ENCODE measurements around the gene PTPRCAP.

Gene PTPRCAP

GRCh38 chr11:67450796-67451657 lies 13.5 kb upstream of the PTPRCAP start:
- H3K9me3 ChIP-seq (ENCODE audit: control extremely low read depth in 1 of 5, control insufficient read depth in 4 of 5, insufficient read depth in 2 of 5, low read depth in 1 of 5, low read length in 4 of 5), result no peaks in the 10 kb centered on the region
- 92% methylated on average over 17 of the region's 25 CpGs for WGBS (ENCODE audit: insufficient coverage)
- no peak overlapping the region for H3K27ac ChIP-seq (ENCODE audit: insufficient read depth in 1 of 2, low read depth in 1 of 2, low read length in 2 of 2, poor library complexity in 1 of 2, severe bottlenecking in 2 of 2)
- H3K27me3 ChIP-seq (replicated peaks in 2 of 5; ENCODE audit: control insufficient read depth in 4 of 5, insufficient read depth in 5 of 5, low read length in 4 of 5), result no peaks in the 10 kb centered on the region
- POLR2A ChIA-PET, result interaction anchor here (0.6 kb wide), 1 partner anchor 30 kb away, joined by 3 read pairs; no protein-coding TSS in a partner anchor
- H3K36me3 ChIP-seq (ENCODE audit: control insufficient read depth in 4 of 4, insufficient read depth in 4 of 4, low read length in 3 of 4), result no peaks in the 10 kb centered on the region
- H3K4me1 ChIP-seq (ENCODE audit: control extremely low read depth in 1 of 4, control insufficient read depth in 4 of 4, insufficient read depth in 4 of 4, low read length in 3 of 4), result peaks cover 0 to 23% (median 18%) of the 10 kb centered on the region in 4 experiments
- DNase-seq, result no peak
- CTCF ChIA-PET, result interaction anchor here (1.7 to 2.5 kb wide), 3 partner anchors 10 to 63 kb away, joined by 4 to 8 read pairs (median 7); partner anchors contain the start of gene PPP1CA
- no peak overlapping the region for H3K4me3 ChIP-seq (ENCODE audit: control insufficient read depth in 1 of 7, extremely low read depth in 1 of 7, insufficient read depth in 4 of 7, low read depth in 2 of 7, low read length in 6 of 7)

GRCh38 chr11:67449116-67449844 lies 11.8 kb upstream of the PTPRCAP start:
- 65% methylated on average over 7 of the region's 9 CpGs for WGBS (ENCODE audit: insufficient coverage)
- Histone ChIP-seq H3K4me3 (ENCODE audit: control insufficient read depth in 1 of 7, extremely low read depth in 1 of 7, insufficient read depth in 4 of 7, low read depth in 2 of 7, low read length in 6 of 7) (no peak overlapping the region), H3K9me3 (ENCODE audit: control extremely low read depth in 1 of 5, control insufficient read depth in 4 of 5, insufficient read depth in 2 of 5, low read depth in 1 of 5, low read length in 4 of 5) (no peaks in the 10 kb centered on the region), H3K4me1 (ENCODE audit: control extremely low read depth in 1 of 4, control insufficient read depth in 4 of 4, insufficient read depth in 4 of 4, low read length in 3 of 4) (peaks cover 0 to 34% (median 26%) of the 10 kb centered on the region in 4 experiments), H3K27ac (ENCODE audit: insufficient read depth in 1 of 2, low read depth in 1 of 2, low read length in 2 of 2, poor library complexity in 1 of 2, severe bottlenecking in 2 of 2) (no peak overlapping the region), H3K36me3 (ENCODE audit: control insufficient read depth in 4 of 4, insufficient read depth in 4 of 4, low read length in 3 of 4) (no peaks in the 10 kb centered on the region), H3K27me3 (replicated peaks in 2 of 5; ENCODE audit: control insufficient read depth in 4 of 5, insufficient read depth in 5 of 5, low read length in 4 of 5) (no peaks in the 10 kb centered on the region)
- POLR2A ChIA-PET, result interaction anchor here (1.2 kb wide), 1 partner anchor 12 kb away, joined by 9 read pairs; the partner anchor contains the start of gene PTPRCAP
- CTCF ChIA-PET, result interaction anchor here (1.3 to 2.5 kb wide), 5 partner anchors 8 to 98 kb away, joined by 3 to 8 read pairs (median 4); partner anchors contain the start of gene PPP1CA
- DNase-seq, result peak in 1 of 3 donors; percentile 24

DNA sequence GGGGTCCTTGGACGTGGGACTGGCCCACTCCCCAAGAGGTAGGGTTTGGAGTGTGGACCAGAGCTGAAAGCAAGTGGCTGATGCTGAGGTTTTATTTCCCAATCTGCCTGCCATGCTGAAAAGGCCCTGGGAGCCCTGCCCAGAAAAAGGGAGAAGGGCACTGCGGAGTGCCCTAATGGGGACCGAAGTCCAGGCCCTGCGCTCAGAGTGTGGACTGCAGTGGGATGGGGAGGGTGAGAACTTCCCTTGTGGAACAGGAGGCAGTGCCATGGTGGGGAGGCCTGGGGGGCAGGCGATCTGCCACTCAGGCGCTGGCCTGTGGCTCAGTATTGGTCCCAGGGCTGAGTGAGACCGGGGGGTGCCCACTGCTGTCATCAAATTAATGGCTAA lies 10.7 kb upstream of the PTPRCAP start:
- no peak overlapping the region for H3K4me3 ChIP-seq (ENCODE audit: control insufficient read depth in 1 of 7, extremely low read depth in 1 of 7, insufficient read depth in 4 of 7, low read depth in 2 of 7, low read length in 6 of 7)
- H3K27ac ChIP-seq (ENCODE audit: insufficient read depth in 1 of 2, low read depth in 1 of 2, low read length in 2 of 2, poor library complexity in 1 of 2, severe bottlenecking in 2 of 2), result no peak overlapping the region
- WGBS (ENCODE audit: insufficient coverage), result 98% methylated on average over 7 of the region's 7 CpGs
- peaks cover 0 to 38% (median 32%) of the 10 kb centered on the region in 4 experiments for H3K4me1 ChIP-seq (ENCODE audit: control extremely low read depth in 1 of 4, control insufficient read depth in 4 of 4, insufficient read depth in 4 of 4, low read length in 3 of 4)
- H3K36me3 ChIP-seq (ENCODE audit: control insufficient read depth in 4 of 4, insufficient read depth in 4 of 4, low read length in 3 of 4), result no peaks in the 10 kb centered on the region
- H3K9me3 ChIP-seq (ENCODE audit: control extremely low read depth in 1 of 5, control insufficient read depth in 4 of 5, insufficient read depth in 2 of 5, low read depth in 1 of 5, low read length in 4 of 5), result no peaks in the 10 kb centered on the region
- ChIA-PET POLR2A (no interaction called here), CTCF (interaction anchor here (1.5 kb wide), 1 partner anchor 20 kb away, joined by 4 read pairs; no protein-coding TSS in a partner anchor)
- no peak for DNase-seq
- H3K27me3 ChIP-seq (replicated peaks in 2 of 5; ENCODE audit: control insufficient read depth in 4 of 5, insufficient read depth in 5 of 5, low read length in 4 of 5), result no peaks in the 10 kb centered on the region

DNA sequence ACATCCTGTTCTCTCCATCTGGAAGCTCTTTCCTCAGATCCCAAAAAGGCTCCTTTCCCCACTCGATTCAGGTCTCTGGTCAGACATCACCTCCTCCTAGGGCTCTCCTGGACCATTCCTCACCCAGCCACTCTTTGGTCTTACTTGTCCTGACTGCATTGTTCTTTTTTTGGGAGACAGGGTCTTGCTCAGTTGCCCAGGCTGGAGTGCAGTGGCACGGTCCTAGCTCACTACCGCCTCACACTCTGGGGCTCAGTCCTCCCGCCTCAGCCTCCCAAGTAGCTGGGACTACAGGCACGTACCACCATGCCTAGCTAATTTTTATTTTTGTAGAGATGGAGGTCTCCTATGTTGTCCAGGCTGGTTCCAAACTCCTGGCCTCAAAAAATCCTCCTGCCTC lies 8.0 kb upstream of the PTPRCAP start:
- Histone ChIP-seq H3K4me3 (ENCODE audit: control insufficient read depth in 1 of 7, extremely low read depth in 1 of 7, insufficient read depth in 4 of 7, low read depth in 2 of 7, low read length in 6 of 7) (peak overlapping the region in 1 of 7 experiments; percentile 68), H3K27ac (ENCODE audit: insufficient read depth in 1 of 2, low read depth in 1 of 2, low read length in 2 of 2, poor library complexity in 1 of 2, severe bottlenecking in 2 of 2) (no peak overlapping the region), H3K4me1 (ENCODE audit: control extremely low read depth in 1 of 4, control insufficient read depth in 4 of 4, insufficient read depth in 4 of 4, low read length in 3 of 4) (peaks cover 0 to 54% (median 42%) of the 10 kb centered on the region in 4 experiments), H3K9me3 (ENCODE audit: control extremely low read depth in 1 of 5, control insufficient read depth in 4 of 5, insufficient read depth in 2 of 5, low read depth in 1 of 5, low read length in 4 of 5) (no peaks in the 10 kb centered on the region), H3K27me3 (replicated peaks in 2 of 5; ENCODE audit: control insufficient read depth in 4 of 5, insufficient read depth in 5 of 5, low read length in 4 of 5) (no peaks in the 10 kb centered on the region), H3K36me3 (ENCODE audit: control insufficient read depth in 4 of 4, insufficient read depth in 4 of 4, low read length in 3 of 4) (peaks cover 0 to 8% (median 0%) of the 10 kb centered on the region in 4 experiments)
- no peak for DNase-seq
- 93% methylated on average over 3 of the region's 5 CpGs for WGBS (ENCODE audit: insufficient coverage)
- ChIA-PET POLR2A (no interaction called here), CTCF (no interaction called here)

GRCh38 chr11:67442504-67443404 lies 5.3 kb upstream of the PTPRCAP start:
- H3K27ac ChIP-seq (ENCODE audit: insufficient read depth in 1 of 2, low read depth in 1 of 2, low read length in 2 of 2, poor library complexity in 1 of 2, severe bottlenecking in 2 of 2), result peak overlapping the region in 1 of 2 experiments; percentile 66
- H3K36me3 ChIP-seq (ENCODE audit: control insufficient read depth in 4 of 4, insufficient read depth in 4 of 4, low read length in 3 of 4), result peaks cover 0 to 22% (median 0%) of the 10 kb centered on the region in 4 experiments
- H3K27me3 ChIP-seq (replicated peaks in 2 of 5; ENCODE audit: control insufficient read depth in 4 of 5, insufficient read depth in 5 of 5, low read length in 4 of 5), result no peaks in the 10 kb centered on the region
- no peaks in the 10 kb centered on the region for H3K9me3 ChIP-seq (ENCODE audit: control extremely low read depth in 1 of 5, control insufficient read depth in 4 of 5, insufficient read depth in 2 of 5, low read depth in 1 of 5, low read length in 4 of 5)
- ChIA-PET CTCF (no interaction called here), POLR2A (no interaction called here)
- WGBS (ENCODE audit: insufficient coverage), result 74% methylated on average over 30 of the region's 45 CpGs
- H3K4me1 ChIP-seq (ENCODE audit: control extremely low read depth in 1 of 4, control insufficient read depth in 4 of 4, insufficient read depth in 4 of 4, low read length in 3 of 4), result peaks cover 0 to 66% (median 58%) of the 10 kb centered on the region in 4 experiments
- H3K4me3 ChIP-seq (ENCODE audit: control insufficient read depth in 1 of 7, extremely low read depth in 1 of 7, insufficient read depth in 4 of 7, low read depth in 2 of 7, low read length in 6 of 7), result peak overlapping the region in 4 of 7 experiments; percentile 27 to 75 (median 64)
- no peak for DNase-seq

GRCh38 chr11:67441731-67442351 lies 4.4 kb upstream of the PTPRCAP start:
- WGBS (ENCODE audit: insufficient coverage), result 93% methylated on average over 28 of the region's 28 CpGs
- Histone ChIP-seq H3K4me1 (ENCODE audit: control extremely low read depth in 1 of 4, control insufficient read depth in 4 of 4, insufficient read depth in 4 of 4, low read length in 3 of 4) (peaks cover 1 to 73% (median 65%) of the 10 kb centered on the region in 4 experiments), H3K27ac (ENCODE audit: insufficient read depth in 1 of 2, low read depth in 1 of 2, low read length in 2 of 2, poor library complexity in 1 of 2, severe bottlenecking in 2 of 2) (no peak overlapping the region), H3K4me3 (ENCODE audit: control insufficient read depth in 1 of 7, extremely low read depth in 1 of 7, insufficient read depth in 4 of 7, low read depth in 2 of 7, low read length in 6 of 7) (no peak overlapping the region), H3K36me3 (ENCODE audit: control insufficient read depth in 4 of 4, insufficient read depth in 4 of 4, low read length in 3 of 4) (peaks cover 0 to 25% (median 0%) of the 10 kb centered on the region in 4 experiments), H3K9me3 (ENCODE audit: control extremely low read depth in 1 of 5, control insufficient read depth in 4 of 5, insufficient read depth in 2 of 5, low read depth in 1 of 5, low read length in 4 of 5) (no peaks in the 10 kb centered on the region), H3K27me3 (replicated peaks in 2 of 5; ENCODE audit: control insufficient read depth in 4 of 5, insufficient read depth in 5 of 5, low read length in 4 of 5) (no peaks in the 10 kb centered on the region)
- ChIA-PET POLR2A (no interaction called here), CTCF (interaction anchor here (1.2 to 2.1 kb wide), 4 partner anchors 13 to 51 kb away, joined by 3 to 11 read pairs (median 3); partner anchors contain the start of genes PPP1CA, RAD9A and RPS6KB2)
- DNase-seq, result no peak
